Posterior vena cava (tissue), 2 donors: ENCODE measurements around the gene GNB1L. TPM values are rescaled to one million over a fixed set of nuclear protein-coding genes. Genes with fewer than 3 reads are reported as not detected.

Experiments used
- DNase-seq: peaks from one replicate; pipeline ENCODE4 v3.0.0-alpha.2; 2020; ENCODE audit warnings: low spot score
- intact Hi-C, 2 donors: fragments of 100-400 bp; cut with DNase I; formaldehyde crosslinking; loops; one replicate each; pipeline versions ENCODE4 v1.14.1 to v1.14.2; 2022 to 2023
- total RNA-seq, 2 donors: library from RNA; stranded (reverse); fragmentation: NEBNext Ultra II Directional; extraction: Animal tissue kit (Norgen Biotek cat#: 25700); gene quantifications; one replicate each; pipeline ENCODE4 v1.2.1, GENCODE V29; 2021
- donor health status: DM: yes; HTN: yes; CAD: no.
- donor health status: DM: yes; HTN: yes; CAD: no.

Gene GNB1L
- total RNA-seq, 2 donors from 2014 or later, result 3.6 to 3.9 TPM

- intact Hi-C loops, result no loop called here
- peak; percentile 58 for DNase-seq
Measured at GRCh38 chr22:19819911-19820879, 34.5 kb downstream of the GNB1L start.

- peak; percentile 65 for DNase-seq
- intact Hi-C loops, result no loop called here
Measured at GRCh38 chr22:19819208-19819910, 35.3 kb downstream of the GNB1L start.

GRCh38 chr22:19818324-19819207 is 36.1 kb downstream of the GNB1L start:
- DNase-seq, result peak; percentile 65
- intact Hi-C loops, result no loop called here

GRCh38 chr22:19816372-19817119 is 38.1 kb downstream of the GNB1L start:
- DNase-seq, result peak; percentile 55
- intact Hi-C loops, result no loop called here

- intact Hi-C loops, result no loop called here
- DNase-seq, result peak; percentile 58
Measured at GRCh38 chr22:19815823-19816290, 38.8 kb downstream of the GNB1L start.

- intact Hi-C loops, result no loop called here
- peak; percentile 50 for DNase-seq
Measured at GRCh38 chr22:19815093-19815822, 39.4 kb downstream of the GNB1L start.

GRCh38 chr22:19814428-19814827 is 40.2 kb downstream of the GNB1L start:
- peak; percentile 37 for DNase-seq
- intact Hi-C loops, result no loop called here

GRCh38 chr22:19812910-19813309 is 41.8 kb downstream of the GNB1L start:
- intact Hi-C loops, result no loop called here
- DNase-seq, result peak; percentile 53

- intact Hi-C loops, result no loop called here
- peak; percentile 78 for DNase-seq
Measured at GRCh38 chr22:19811811-19812771, 42.6 kb downstream of the GNB1L start.

- intact Hi-C loops, result no loop called here
- DNase-seq, result peak; percentile 50
Measured at GRCh38 chr22:19811211-19811621, 43.5 kb downstream of the GNB1L start.

- intact Hi-C loops, result no loop called here
- peak; percentile 78 for DNase-seq
Measured at GRCh38 chr22:19810381-19811201, 44.1 kb downstream of the GNB1L start.

GRCh38 chr22:19809741-19810140 is 44.9 kb downstream of the GNB1L start:
- DNase-seq, result peak; percentile 41
- intact Hi-C loops, result loop anchor here in 1 of 2 donors (1.0 kb wide), 1 partner anchor 23 kb away; no protein-coding TSS in a partner anchor

- peak; percentile 34 for DNase-seq
- intact Hi-C loops, result loop anchor here in 1 of 2 donors (1.0 kb wide), 1 partner anchor 23 kb away; no protein-coding TSS in a partner anchor
Measured at GRCh38 chr22:19808873-19809478, 45.7 kb downstream of the GNB1L start.

- peak; percentile 58 for DNase-seq
- intact Hi-C loops, result no loop called here
Measured at GRCh38 chr22:19807914-19808872, 46.5 kb downstream of the GNB1L start.
